ENCODE data around the gene PLEKHA6.

Gene PLEKHA6

GRCh38 chr1:204362984-204363334 lies 3.2 kb upstream of the PLEKHA6 start:
- TF ChIP-seq, protein P1, sequence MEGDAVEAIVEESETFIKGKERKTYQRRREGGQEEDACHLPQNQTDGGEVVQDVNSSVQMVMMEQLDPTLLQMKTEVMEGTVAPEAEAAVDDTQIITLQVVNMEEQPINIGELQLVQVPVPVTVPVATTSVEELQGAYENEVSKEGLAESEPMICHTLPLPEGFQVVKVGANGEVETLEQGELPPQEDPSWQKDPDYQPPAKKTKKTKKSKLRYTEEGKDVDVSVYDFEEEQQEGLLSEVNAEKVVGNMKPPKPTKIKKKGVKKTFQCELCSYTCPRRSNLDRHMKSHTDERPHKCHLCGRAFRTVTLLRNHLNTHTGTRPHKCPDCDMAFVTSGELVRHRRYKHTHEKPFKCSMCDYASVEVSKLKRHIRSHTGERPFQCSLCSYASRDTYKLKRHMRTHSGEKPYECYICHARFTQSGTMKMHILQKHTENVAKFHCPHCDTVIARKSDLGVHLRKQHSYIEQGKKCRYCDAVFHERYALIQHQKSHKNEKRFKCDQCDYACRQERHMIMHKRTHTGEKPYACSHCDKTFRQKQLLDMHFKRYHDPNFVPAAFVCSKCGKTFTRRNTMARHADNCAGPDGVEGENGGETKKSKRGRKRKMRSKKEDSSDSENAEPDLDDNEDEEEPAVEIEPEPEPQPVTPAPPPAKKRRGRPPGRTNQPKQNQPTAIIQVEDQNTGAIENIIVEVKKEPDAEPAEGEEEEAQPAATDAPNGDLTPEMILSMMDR (IDR thresholded peaks at IDR 0.05; ENCODE audit: low read depth, low read length, poor library complexity, severe bottlenecking): no peak
- TF ChIP-seq EZH2phosphoT487 (IDR thresholded peaks at IDR 0.05; ENCODE audit: borderline replicate concordance, low read length): no peak
- Histone ChIP-seq H3K4me2 (ENCODE audit: low read length) (peak overlapping the region; percentile 73), H3K9me3 (ENCODE audit: control insufficient read depth, insufficient read depth, low read length) (no peaks in the 10 kb centered on the region), H3K27me3 (ENCODE audit: control insufficient read depth, low read length) (peaks cover 50% of the 10 kb centered on the region), H3K4me3 (ENCODE audit: low read length) (peak overlapping the region; percentile 67), H3K4me1 (ENCODE audit: control insufficient read depth, low read length) (peaks cover 7% of the 10 kb centered on the region), H3K79me2 (ENCODE audit: control insufficient read depth, low read length) (no peaks in the 10 kb centered on the region), H3F3A (ENCODE audit: control insufficient read depth, insufficient read depth) (no peaks in the 10 kb centered on the region), H3K36me3 (ENCODE audit: control insufficient read depth, low read length) (no peaks in the 10 kb centered on the region), H3K27ac (ENCODE audit: low read depth, low read length) (no peak overlapping the region), H4K20me1 (ENCODE audit: control insufficient read depth, insufficient read depth, low read depth, low read length) (no peaks in the 10 kb centered on the region), H3K9me2 (replicated peaks; ENCODE audit: control insufficient read depth, low read length) (no peaks in the 10 kb centered on the region)

GRCh38 chr1:204361781-204362180 lies 2.1 kb upstream of the PLEKHA6 start:
- peaks cover 56% of the 10 kb centered on the region for H3K27me3 ChIP-seq (ENCODE audit: control insufficient read depth, low read length)
- H3K27ac ChIP-seq (ENCODE audit: low read depth, low read length): no peak overlapping the region
- H3K4me1 ChIP-seq (ENCODE audit: control insufficient read depth, low read length): peaks cover 7% of the 10 kb centered on the region
- no peaks in the 10 kb centered on the region for H3K79me2 ChIP-seq (ENCODE audit: control insufficient read depth, low read length)
- TF ChIP-seq, protein P1 (IDR thresholded peaks at IDR 0.05; ENCODE audit: low read depth, low read length, poor library complexity, severe bottlenecking): no peak
- TF ChIP-seq EZH2phosphoT487 (IDR thresholded peaks at IDR 0.05; ENCODE audit: borderline replicate concordance, low read length): no peak
- no peaks in the 10 kb centered on the region for H3K36me3 ChIP-seq (ENCODE audit: control insufficient read depth, low read length)
- H3K9me2 ChIP-seq (replicated peaks; ENCODE audit: control insufficient read depth, low read length): no peaks in the 10 kb centered on the region
- H3K9me3 ChIP-seq (ENCODE audit: control insufficient read depth, insufficient read depth, low read length): no peaks in the 10 kb centered on the region
- no peaks in the 10 kb centered on the region for H3F3A ChIP-seq (ENCODE audit: control insufficient read depth, insufficient read depth)
- H3K4me2 ChIP-seq (ENCODE audit: low read length): no peak overlapping the region
- no peak overlapping the region for H3K4me3 ChIP-seq (ENCODE audit: low read length)
- H4K20me1 ChIP-seq (ENCODE audit: control insufficient read depth, insufficient read depth, low read depth, low read length): no peaks in the 10 kb centered on the region

DNA sequence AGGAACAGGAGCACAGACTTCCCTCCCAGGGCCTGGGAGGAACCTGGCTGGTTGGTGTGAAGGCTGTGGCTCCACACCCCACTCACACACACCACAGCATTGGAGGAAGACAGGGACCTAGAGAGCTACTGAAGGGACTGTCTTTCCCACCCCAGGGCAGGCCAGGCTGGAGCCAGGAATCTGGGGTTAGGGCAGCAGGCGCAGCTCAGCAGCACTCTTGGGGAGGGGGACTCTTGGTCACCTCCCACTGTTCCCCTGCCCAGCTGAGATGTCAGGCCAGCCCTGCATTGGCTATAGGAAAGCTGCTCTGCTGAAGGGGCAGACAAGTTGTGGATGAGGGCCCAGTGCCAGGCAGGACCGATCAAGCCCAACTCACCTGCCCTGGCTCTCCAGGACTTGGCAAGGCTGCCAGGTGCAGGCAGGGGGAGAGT lies 1.6 kb upstream of the PLEKHA6 start:
- Histone ChIP-seq H3K27me3 (ENCODE audit: control insufficient read depth, low read length) (peaks cover 56% of the 10 kb centered on the region), H3F3A (ENCODE audit: control insufficient read depth, insufficient read depth) (no peaks in the 10 kb centered on the region), H3K4me3 (ENCODE audit: low read length) (no peak overlapping the region), H3K36me3 (ENCODE audit: control insufficient read depth, low read length) (no peaks in the 10 kb centered on the region), H3K4me2 (ENCODE audit: low read length) (no peak overlapping the region), H3K9me3 (ENCODE audit: control insufficient read depth, insufficient read depth, low read length) (no peaks in the 10 kb centered on the region), H4K20me1 (ENCODE audit: control insufficient read depth, insufficient read depth, low read depth, low read length) (no peaks in the 10 kb centered on the region), H3K4me1 (ENCODE audit: control insufficient read depth, low read length) (peaks cover 7% of the 10 kb centered on the region), H3K27ac (ENCODE audit: low read depth, low read length) (no peak overlapping the region), H3K9me2 (replicated peaks; ENCODE audit: control insufficient read depth, low read length) (no peaks in the 10 kb centered on the region), H3K79me2 (ENCODE audit: control insufficient read depth, low read length) (no peaks in the 10 kb centered on the region)
- no peak for TF ChIP-seq EZH2phosphoT487 (IDR thresholded peaks at IDR 0.05; ENCODE audit: borderline replicate concordance, low read length)
- TF ChIP-seq, protein P1 (IDR thresholded peaks at IDR 0.05; ENCODE audit: low read depth, low read length, poor library complexity, severe bottlenecking): no peak

- no peaks in the 10 kb centered on the region for H3F3A ChIP-seq (ENCODE audit: control insufficient read depth, insufficient read depth)
- H3K9me2 ChIP-seq (replicated peaks; ENCODE audit: control insufficient read depth, low read length): no peaks in the 10 kb centered on the region
- H3K36me3 ChIP-seq (ENCODE audit: control insufficient read depth, low read length): no peaks in the 10 kb centered on the region
- no peaks in the 10 kb centered on the region for H4K20me1 ChIP-seq (ENCODE audit: control insufficient read depth, insufficient read depth, low read depth, low read length)
- H3K9me3 ChIP-seq (ENCODE audit: control insufficient read depth, insufficient read depth, low read length): no peaks in the 10 kb centered on the region
- H3K79me2 ChIP-seq (ENCODE audit: control insufficient read depth, low read length): no peaks in the 10 kb centered on the region
- no peak overlapping the region for H3K27ac ChIP-seq (ENCODE audit: low read depth, low read length)
- H3K4me1 ChIP-seq (ENCODE audit: control insufficient read depth, low read length): peaks cover 7% of the 10 kb centered on the region
- H3K27me3 ChIP-seq (ENCODE audit: control insufficient read depth, low read length): peaks cover 49% of the 10 kb centered on the region
- TF ChIP-seq, protein P1 (IDR thresholded peaks at IDR 0.05; ENCODE audit: low read depth, low read length, poor library complexity, severe bottlenecking): no peak
- TF ChIP-seq EZH2phosphoT487 (IDR thresholded peaks at IDR 0.05; ENCODE audit: borderline replicate concordance, low read length): no peak
- H3K4me2 ChIP-seq (ENCODE audit: low read length): no peak overlapping the region
- no peak overlapping the region for H3K4me3 ChIP-seq (ENCODE audit: low read length)
These were observed 585 bp upstream of the PLEKHA6 start for GRCh38 chr1:204360314-204360713.

Data from DOHH2 (cell line).